ENCODE results near the gene CXCL14. TPM values are rescaled to one million over a fixed set of nuclear protein-coding genes. Genes with fewer than 3 reads are reported as not detected.
"Not testable (repeated sequence)": the region's sequence is repeated elsewhere in the genome, so short reads cannot be mapped to it uniquely, and the experiment has no call there.

The CXCL14 gene
- total RNA-seq, 1 donor from 2014 or later, result 0.49 TPM

DNA sequence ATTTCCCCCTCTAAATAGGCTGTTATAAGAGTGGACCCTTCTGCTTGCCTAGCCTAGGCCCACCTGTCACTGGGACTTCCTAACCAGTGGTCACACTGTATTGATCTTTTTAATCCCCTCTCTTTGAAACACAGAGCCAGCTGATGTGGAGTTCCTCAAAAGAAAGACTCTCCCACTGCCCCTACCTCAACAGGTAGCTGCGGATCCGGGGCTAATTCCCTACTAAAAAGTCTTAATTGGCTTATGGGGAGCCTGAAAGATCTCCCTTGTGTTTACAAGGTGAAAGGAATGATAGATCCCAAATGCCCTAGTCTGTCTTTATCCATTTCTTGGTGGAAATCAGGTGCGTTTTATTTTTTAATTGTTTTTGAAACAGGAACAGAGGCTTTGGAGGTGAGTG is 45.0 kb downstream of the CXCL14 start:
- TF ChIP-seq, protein P1, sequence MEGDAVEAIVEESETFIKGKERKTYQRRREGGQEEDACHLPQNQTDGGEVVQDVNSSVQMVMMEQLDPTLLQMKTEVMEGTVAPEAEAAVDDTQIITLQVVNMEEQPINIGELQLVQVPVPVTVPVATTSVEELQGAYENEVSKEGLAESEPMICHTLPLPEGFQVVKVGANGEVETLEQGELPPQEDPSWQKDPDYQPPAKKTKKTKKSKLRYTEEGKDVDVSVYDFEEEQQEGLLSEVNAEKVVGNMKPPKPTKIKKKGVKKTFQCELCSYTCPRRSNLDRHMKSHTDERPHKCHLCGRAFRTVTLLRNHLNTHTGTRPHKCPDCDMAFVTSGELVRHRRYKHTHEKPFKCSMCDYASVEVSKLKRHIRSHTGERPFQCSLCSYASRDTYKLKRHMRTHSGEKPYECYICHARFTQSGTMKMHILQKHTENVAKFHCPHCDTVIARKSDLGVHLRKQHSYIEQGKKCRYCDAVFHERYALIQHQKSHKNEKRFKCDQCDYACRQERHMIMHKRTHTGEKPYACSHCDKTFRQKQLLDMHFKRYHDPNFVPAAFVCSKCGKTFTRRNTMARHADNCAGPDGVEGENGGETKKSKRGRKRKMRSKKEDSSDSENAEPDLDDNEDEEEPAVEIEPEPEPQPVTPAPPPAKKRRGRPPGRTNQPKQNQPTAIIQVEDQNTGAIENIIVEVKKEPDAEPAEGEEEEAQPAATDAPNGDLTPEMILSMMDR (IDR thresholded peaks at IDR 0.05; ENCODE audit: borderline replicate concordance), result no peak
- Histone ChIP-seq H3K9me3 (replicated peaks) (peaks cover 7% of the 10 kb centered on the region), H3K27me3 (ENCODE audit: low read depth) (peaks cover 100% of the 10 kb centered on the region), H3K4me3 (no peak overlapping the region), H3K27ac (replicated peaks) (no peak overlapping the region), H3K4me1 (peaks cover 15% of the 10 kb centered on the region), H3K36me3 (no peaks in the 10 kb centered on the region)
- intact Hi-C loops (cut with micrococcal nuclease), result no loop called here
- no peak for DNase-seq

DNA sequence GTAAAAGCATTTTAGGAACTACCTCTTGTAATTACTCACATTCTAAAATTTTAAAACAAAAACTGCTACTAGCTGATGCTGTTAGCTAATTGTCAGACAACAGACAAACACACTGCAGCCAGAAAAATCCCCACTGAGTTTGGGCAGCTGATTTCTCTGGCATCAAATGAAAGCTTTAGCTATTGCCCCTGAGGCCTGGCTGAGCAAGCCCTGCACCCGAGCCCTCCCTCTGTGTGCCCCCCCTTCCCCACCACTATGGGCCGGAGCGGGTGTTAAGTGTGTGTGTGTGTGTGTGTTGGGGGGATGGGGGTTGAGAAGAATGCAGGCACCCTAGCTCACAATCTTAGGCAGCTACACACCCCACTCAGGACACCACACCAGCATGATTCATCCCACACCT is 45.5 kb downstream of the CXCL14 start:
- TF ChIP-seq, protein P1 (IDR thresholded peaks at IDR 0.05; ENCODE audit: borderline replicate concordance), result no peak
- Histone ChIP-seq H3K4me1 (peaks cover 15% of the 10 kb centered on the region), H3K4me3 (no peak overlapping the region), H3K27ac (replicated peaks) (no peak overlapping the region), H3K9me3 (replicated peaks) (peaks cover 7% of the 10 kb centered on the region), H3K27me3 (ENCODE audit: low read depth) (peaks cover 100% of the 10 kb centered on the region), H3K36me3 (no peaks in the 10 kb centered on the region)
- intact Hi-C loops (cut with micrococcal nuclease), result no loop called here
- no peak for DNase-seq

DNA sequence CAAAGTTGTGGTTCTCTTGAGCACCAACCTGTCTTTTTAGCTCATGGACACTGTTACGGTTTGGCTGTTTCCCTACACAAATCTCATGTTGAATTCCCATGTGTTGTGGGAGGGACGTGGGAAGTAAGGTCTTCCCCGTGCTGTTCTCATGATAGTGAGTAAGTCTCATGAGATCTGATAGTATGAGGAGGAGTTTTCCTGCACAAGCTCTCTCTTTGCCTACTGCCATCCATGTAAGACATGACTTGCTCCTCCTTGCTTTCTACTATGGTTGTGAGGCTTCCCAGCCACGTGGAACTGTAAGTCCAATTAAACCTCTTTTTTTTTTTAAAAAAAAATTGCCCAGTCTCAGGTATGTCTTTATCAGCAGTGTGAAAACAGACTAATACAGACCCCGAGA is 49.2 kb downstream of the CXCL14 start:
- H3K36me3 ChIP-seq; H3K9me3 ChIP-seq (replicated peaks); DNase-seq; H3K4me3 ChIP-seq; intact Hi-C loops (cut with micrococcal nuclease); H3K4me1 ChIP-seq; H3K27ac ChIP-seq (replicated peaks): not testable (repeated sequence)
- H3K27me3 ChIP-seq (ENCODE audit: low read depth), result peaks cover 100% of the 10 kb centered on the region

DNA sequence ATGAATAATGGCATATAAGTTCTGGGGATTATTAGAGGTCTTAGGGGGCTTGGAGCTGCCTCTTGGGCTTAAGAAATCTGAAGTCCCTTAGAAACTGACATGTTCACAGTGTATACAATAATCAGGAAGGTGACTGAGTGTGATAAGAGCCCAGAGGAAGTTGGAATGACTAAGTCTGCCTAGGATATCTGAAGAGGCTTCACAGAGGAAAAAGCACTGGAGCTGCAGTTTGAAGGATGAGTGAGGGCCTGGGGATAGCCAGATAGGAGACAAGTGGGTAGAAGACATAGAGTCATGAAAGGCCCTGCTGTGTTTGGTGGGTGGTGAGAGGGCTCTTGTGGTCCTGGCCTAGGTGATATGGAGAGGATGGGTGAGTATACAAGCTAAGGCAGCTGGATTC is 51.9 kb downstream of the CXCL14 start:
- H3K4me3 ChIP-seq, result no peak overlapping the region
- no peaks in the 10 kb centered on the region for H3K4me1 ChIP-seq
- peaks cover 100% of the 10 kb centered on the region for H3K27me3 ChIP-seq (ENCODE audit: low read depth)
- H3K9me3 ChIP-seq (replicated peaks), result no peaks in the 10 kb centered on the region
- intact Hi-C loops (cut with micrococcal nuclease), result no loop called here
- DNase-seq, result no peak
- TF ChIP-seq, protein P1 (IDR thresholded peaks at IDR 0.05; ENCODE audit: borderline replicate concordance), result no peak
- H3K27ac ChIP-seq (replicated peaks), result no peak overlapping the region
- H3K36me3 ChIP-seq, result no peaks in the 10 kb centered on the region

DNA sequence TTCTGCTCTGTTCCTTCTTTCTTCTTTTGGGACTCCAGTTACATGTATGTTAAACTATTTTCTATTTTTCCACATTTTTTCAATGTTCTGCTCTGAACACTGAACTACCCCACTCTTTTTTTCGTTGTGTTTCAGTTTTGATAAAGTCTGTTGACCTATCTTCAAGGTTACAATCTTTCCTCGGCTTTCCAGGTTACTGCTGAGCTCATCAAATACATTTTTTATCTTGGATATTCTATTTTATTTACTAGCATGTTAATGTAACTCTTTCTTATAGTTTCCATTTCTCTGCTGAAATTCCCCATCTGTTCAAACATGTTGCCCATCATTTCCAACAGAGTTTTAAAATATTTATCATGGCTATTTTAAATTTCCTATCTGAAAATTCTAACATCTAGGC is 56.8 kb downstream of the CXCL14 start:
- Histone ChIP-seq H3K9me3 (replicated peaks) (peaks cover 8% of the 10 kb centered on the region), H3K4me3 (no peak overlapping the region), H3K36me3 (no peaks in the 10 kb centered on the region), H3K27me3 (ENCODE audit: low read depth) (peaks cover 84% of the 10 kb centered on the region), H3K4me1 (no peaks in the 10 kb centered on the region), H3K27ac (replicated peaks) (no peak overlapping the region)
- intact Hi-C loops (cut with micrococcal nuclease), result no loop called here
- TF ChIP-seq, protein P1 (IDR thresholded peaks at IDR 0.05; ENCODE audit: borderline replicate concordance), result no peak
- DNase-seq, result no peak

Other genes with a start within 250 kb of the CXCL14 start
- gene MACROH2A1, start 179.8 kb downstream of the CXCL14 start, total RNA-seq, result 103 TPM
- not detected for gene DCANP1, start 131.6 kb downstream of the CXCL14 start, total RNA-seq
- not detected for gene TIFAB, start 126.6 kb downstream of the CXCL14 start, total RNA-seq
- not detected for gene NEUROG1, start 43.0 kb downstream of the CXCL14 start, total RNA-seq